Measurements from ENCODE around the gene DMRTC1. TPM values are rescaled to one million over a fixed set of nuclear protein-coding genes. Genes with fewer than 3 reads are reported as not detected.
"Not testable (repeated sequence)": the region's sequence is repeated elsewhere in the genome, so short reads cannot be mapped to it uniquely, and the experiment has no call there.

The DMRTC1 gene
- not detected for total RNA-seq

DNA sequence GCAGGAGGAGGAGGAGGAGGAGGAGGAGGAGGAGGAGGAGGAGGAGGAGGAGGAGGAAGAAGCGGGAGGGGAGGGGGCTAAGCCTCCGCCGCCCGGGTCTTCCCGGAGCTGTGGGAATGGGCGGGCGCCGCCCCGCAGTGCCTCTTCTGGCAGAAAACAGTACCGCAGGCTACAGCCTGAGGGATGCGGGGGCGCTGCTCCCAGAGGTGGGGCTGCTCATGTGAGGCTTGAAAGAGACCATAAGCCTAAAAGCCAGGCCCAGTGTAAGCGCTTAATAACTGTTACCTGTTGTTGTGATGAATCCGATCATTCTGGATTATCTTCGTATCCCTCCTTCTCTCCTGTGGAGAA is at the start of gene DMRTC1:
Gene DMRTC1 (minus strand): TSS at position 19 of the 351 bp plus-strand sequence. CDS start 68,143 bp downstream, outside the sequence.
- H3K9me3 Mint-ChIP-seq; CTCF ChIA-PET; DNase-seq; H3K27me3 Mint-ChIP-seq; H3K4me3 Mint-ChIP-seq; H3K36me3 Mint-ChIP-seq (ENCODE audit: low read depth); H3K27ac Mint-ChIP-seq; POLR2A ChIA-PET; H3K4me1 Mint-ChIP-seq (ENCODE audit: low read depth); intact Hi-C loops (cut with micrococcal nuclease): not testable (repeated sequence)
- ATAC-seq, result peak; percentile 89

- H3K9me3 Mint-ChIP-seq; DNase-seq; H3K36me3 Mint-ChIP-seq (ENCODE audit: low read depth); ATAC-seq; H3K4me3 Mint-ChIP-seq; intact Hi-C loops (cut with micrococcal nuclease); CTCF ChIA-PET; H3K27ac Mint-ChIP-seq; POLR2A ChIA-PET; H3K27me3 Mint-ChIP-seq; H3K4me1 Mint-ChIP-seq (ENCODE audit: low read depth): not testable (repeated sequence)
These were observed 37.3 kb upstream of the DMRTC1 start for GRCh38 chrX:72980894-72981469.

- DNase-seq; intact Hi-C loops (cut with micrococcal nuclease); CTCF ChIA-PET; POLR2A ChIA-PET; ATAC-seq; H3K27ac Mint-ChIP-seq; H3K27me3 Mint-ChIP-seq; H3K36me3 Mint-ChIP-seq (ENCODE audit: low read depth); H3K4me3 Mint-ChIP-seq; H3K4me1 Mint-ChIP-seq (ENCODE audit: low read depth); H3K9me3 Mint-ChIP-seq: not testable (repeated sequence)
These were observed 31.2 kb upstream of the DMRTC1 start for GRCh38 chrX:72974885-72975284.

DNA sequence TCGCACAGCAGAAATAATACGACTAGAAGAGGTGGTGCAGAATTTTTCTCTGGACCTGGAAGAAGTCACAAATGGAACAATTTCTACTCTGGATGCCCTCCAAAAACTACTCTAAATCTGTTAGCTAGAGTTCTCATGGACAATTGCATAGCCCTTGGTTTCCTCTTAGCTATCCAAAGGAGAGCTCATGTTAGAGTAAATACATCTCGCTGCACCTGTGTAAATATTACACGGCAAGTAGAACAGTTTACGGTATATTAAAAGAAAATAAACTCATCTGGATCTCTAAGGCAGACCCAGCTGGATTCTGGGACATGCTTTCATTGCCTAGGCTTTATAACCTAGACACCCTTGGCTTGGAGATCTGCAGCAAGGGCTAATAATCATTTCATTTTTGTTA is 28.2 kb upstream of the DMRTC1 start:
- H3K4me3 Mint-ChIP-seq; H3K36me3 Mint-ChIP-seq (ENCODE audit: low read depth); intact Hi-C loops (cut with micrococcal nuclease); DNase-seq; H3K27me3 Mint-ChIP-seq; H3K4me1 Mint-ChIP-seq (ENCODE audit: low read depth); H3K9me3 Mint-ChIP-seq; POLR2A ChIA-PET; ATAC-seq; H3K27ac Mint-ChIP-seq; CTCF ChIA-PET: not testable (repeated sequence)

DNA sequence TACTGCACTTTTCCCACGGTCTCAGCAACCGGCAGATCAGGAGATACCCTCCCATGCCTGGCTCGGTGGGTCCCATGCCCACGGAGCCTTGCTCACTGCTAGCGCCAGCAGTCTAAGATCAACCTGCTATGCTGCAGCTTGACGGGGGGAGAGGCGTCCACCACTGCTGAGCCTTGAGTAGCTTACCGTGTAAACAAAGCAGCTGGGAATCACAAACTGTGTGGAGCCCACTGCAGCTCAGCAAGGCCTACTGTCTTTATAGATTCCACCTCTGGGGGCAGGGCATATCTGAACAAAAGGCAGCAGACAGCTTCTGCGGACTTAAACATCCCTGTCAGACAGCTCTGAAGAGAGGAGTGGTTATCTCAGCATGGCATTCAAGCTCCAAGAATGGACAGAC is 16.3 kb upstream of the DMRTC1 start:
- H3K27me3 Mint-ChIP-seq; ATAC-seq; H3K36me3 Mint-ChIP-seq (ENCODE audit: low read depth); H3K27ac Mint-ChIP-seq; CTCF ChIA-PET; intact Hi-C loops (cut with micrococcal nuclease); POLR2A ChIA-PET; H3K9me3 Mint-ChIP-seq; DNase-seq; H3K4me1 Mint-ChIP-seq (ENCODE audit: low read depth); H3K4me3 Mint-ChIP-seq: not testable (repeated sequence)

DNA sequence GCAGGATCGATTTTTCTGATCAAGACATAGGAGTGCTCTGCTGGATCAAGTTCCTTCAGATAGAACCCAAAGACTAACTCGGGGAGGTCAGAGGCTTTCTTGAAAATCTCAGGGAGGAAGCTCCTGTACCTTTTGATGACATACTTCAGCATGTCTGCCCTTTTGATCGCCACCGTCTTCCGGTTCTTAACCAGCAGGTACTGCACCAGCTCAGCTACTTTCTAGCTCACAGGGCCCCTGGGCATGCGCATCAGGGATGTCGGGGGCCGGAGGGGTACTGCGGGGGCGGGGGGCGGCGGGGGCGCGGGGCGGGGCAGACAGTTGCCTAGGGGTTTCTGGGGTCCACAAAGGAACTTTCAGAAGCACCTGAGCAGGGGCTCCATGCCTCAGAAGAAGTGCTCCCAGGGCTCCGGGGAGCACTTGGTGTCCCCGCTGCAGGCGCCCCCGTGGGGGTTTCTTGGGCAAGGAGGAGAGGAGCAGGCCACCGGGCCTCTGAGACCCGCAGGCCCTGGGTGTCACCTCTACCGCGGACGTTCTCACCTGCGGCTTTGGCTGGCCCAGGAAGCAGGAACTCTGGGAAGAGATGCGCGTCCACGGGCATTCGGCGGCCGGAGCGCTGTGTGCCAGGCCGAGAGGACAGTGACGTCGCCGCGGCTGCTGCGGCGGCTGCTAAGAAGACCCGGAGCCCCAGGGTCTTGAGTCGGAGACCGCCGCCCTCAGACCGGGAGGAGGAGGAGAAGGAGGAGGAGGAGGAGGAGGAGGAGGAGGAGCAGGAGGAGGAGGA is 410 bp downstream of the DMRTC1 start:
- intact Hi-C loops (cut with micrococcal nuclease); H3K27me3 Mint-ChIP-seq; POLR2A ChIA-PET; CTCF ChIA-PET; H3K4me1 Mint-ChIP-seq (ENCODE audit: low read depth); H3K9me3 Mint-ChIP-seq; DNase-seq; H3K27ac Mint-ChIP-seq; H3K4me3 Mint-ChIP-seq; H3K36me3 Mint-ChIP-seq (ENCODE audit: low read depth): not testable (repeated sequence)
- ATAC-seq, result peak; percentile 87

DNA sequence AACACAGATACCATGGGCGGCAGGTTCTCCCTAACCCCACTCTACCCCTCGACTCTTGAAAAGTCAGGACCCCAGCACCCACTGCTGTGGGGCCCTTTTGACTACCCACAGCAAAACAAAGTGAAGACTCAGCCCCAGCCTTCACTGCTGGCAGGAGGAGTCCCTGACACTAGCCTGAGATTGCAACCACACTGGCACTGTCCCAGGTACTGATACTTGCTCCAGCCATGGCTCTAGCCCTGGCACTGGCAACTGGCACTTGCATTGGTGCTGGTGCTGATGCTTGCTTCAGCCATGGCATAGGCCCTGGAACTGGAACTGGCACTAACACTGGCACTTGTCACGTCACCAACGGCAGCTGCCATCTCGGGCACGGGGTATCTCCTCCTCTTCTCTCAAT is 1.4 kb downstream of the DMRTC1 start:
- H3K9me3 Mint-ChIP-seq; H3K4me1 Mint-ChIP-seq (ENCODE audit: low read depth); H3K36me3 Mint-ChIP-seq (ENCODE audit: low read depth); CTCF ChIA-PET; H3K27me3 Mint-ChIP-seq; H3K4me3 Mint-ChIP-seq; DNase-seq; POLR2A ChIA-PET; ATAC-seq; H3K27ac Mint-ChIP-seq; intact Hi-C loops (cut with micrococcal nuclease): not testable (repeated sequence)

- not testable (repeated sequence) for H3K27me3 Mint-ChIP-seq
These were observed 5.7 kb downstream of the DMRTC1 start, which contains the start of gene FAM236A for GRCh38 chrX:72937906-72938305. TSS of gene FAM236A (plus strand) at chrX:72938206. CDS start at chrX:72938263, 57 bp downstream.

GRCh38 chrX:72936882-72937455 is 6.7 kb downstream of the DMRTC1 start:
- intact Hi-C loops (cut with micrococcal nuclease); DNase-seq; POLR2A ChIA-PET; H3K27ac Mint-ChIP-seq; H3K4me1 Mint-ChIP-seq (ENCODE audit: low read depth); H3K4me3 Mint-ChIP-seq; H3K27me3 Mint-ChIP-seq; ATAC-seq; H3K9me3 Mint-ChIP-seq; H3K36me3 Mint-ChIP-seq (ENCODE audit: low read depth); CTCF ChIA-PET: not testable (repeated sequence)

More at GRCh38 chrX:72937906-72938305, 5.7 kb downstream of the DMRTC1 start, which contains the start of gene FAM236A:
- H3K27ac Mint-ChIP-seq; H3K36me3 Mint-ChIP-seq (ENCODE audit: low read depth); H3K4me1 Mint-ChIP-seq (ENCODE audit: low read depth); intact Hi-C loops (cut with micrococcal nuclease); CTCF ChIA-PET; POLR2A ChIA-PET; H3K9me3 Mint-ChIP-seq; H3K4me3 Mint-ChIP-seq; ATAC-seq; DNase-seq: not testable (repeated sequence)

GRCh38 chrX:72936455-72936854 is 7.2 kb downstream of the DMRTC1 start:
- POLR2A ChIA-PET; H3K27ac Mint-ChIP-seq; H3K27me3 Mint-ChIP-seq; H3K36me3 Mint-ChIP-seq (ENCODE audit: low read depth); H3K4me3 Mint-ChIP-seq; CTCF ChIA-PET; DNase-seq; ATAC-seq; H3K4me1 Mint-ChIP-seq (ENCODE audit: low read depth); intact Hi-C loops (cut with micrococcal nuclease); H3K9me3 Mint-ChIP-seq: not testable (repeated sequence)

GRCh38 chrX:72932283-72932682 is 11.4 kb downstream of the DMRTC1 start:
- H3K4me1 Mint-ChIP-seq (ENCODE audit: low read depth); POLR2A ChIA-PET; ATAC-seq; H3K27ac Mint-ChIP-seq; H3K4me3 Mint-ChIP-seq; DNase-seq; H3K36me3 Mint-ChIP-seq (ENCODE audit: low read depth); CTCF ChIA-PET; intact Hi-C loops (cut with micrococcal nuclease); H3K27me3 Mint-ChIP-seq; H3K9me3 Mint-ChIP-seq: not testable (repeated sequence)

- H3K27ac Mint-ChIP-seq; H3K9me3 Mint-ChIP-seq; H3K36me3 Mint-ChIP-seq (ENCODE audit: low read depth); intact Hi-C loops (cut with micrococcal nuclease); H3K4me1 Mint-ChIP-seq (ENCODE audit: low read depth); ATAC-seq; H3K27me3 Mint-ChIP-seq; CTCF ChIA-PET; DNase-seq; H3K4me3 Mint-ChIP-seq; POLR2A ChIA-PET: not testable (repeated sequence)
These were observed 27.5 kb downstream of the DMRTC1 start for GRCh38 chrX:72916096-72916495.

Data from activated CD8-positive, alpha-beta T cell treated with anti-CD3 and anti-CD28 coated beads for 36 hours (primary cell).